Activated T-cell treated with anti-CD3 and anti-CD28 coated beads for 1 hour (primary cell): ENCODE results near the gene CALN1.

ENCODE experiments used
- DNase-seq: peaks from one replicate; pipeline ENCODE4 v3.0.0-alpha.2; 2020; ENCODE audit warnings: low read depth

Gene CALN1

DNA sequence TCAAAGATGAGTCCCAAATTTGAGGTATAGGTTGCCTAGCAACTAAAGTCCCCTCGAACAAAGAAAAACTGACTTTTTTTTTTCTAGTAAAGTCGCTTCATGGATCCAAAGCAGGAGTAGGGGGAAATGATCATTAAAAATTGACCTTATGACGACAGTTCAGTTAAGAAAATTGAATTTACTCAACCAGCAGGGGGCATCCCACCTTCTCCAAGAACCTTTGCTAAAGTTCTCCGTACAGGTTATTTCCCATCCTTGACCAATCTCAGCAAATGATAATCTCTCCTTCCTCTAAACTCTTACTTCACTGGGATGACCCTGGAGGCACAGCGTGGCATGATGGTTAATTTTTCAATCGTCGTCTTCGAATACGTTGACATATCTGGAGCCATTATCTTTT, 228.3 kb downstream of the CALN1 start:
- no peak for DNase-seq

DNA sequence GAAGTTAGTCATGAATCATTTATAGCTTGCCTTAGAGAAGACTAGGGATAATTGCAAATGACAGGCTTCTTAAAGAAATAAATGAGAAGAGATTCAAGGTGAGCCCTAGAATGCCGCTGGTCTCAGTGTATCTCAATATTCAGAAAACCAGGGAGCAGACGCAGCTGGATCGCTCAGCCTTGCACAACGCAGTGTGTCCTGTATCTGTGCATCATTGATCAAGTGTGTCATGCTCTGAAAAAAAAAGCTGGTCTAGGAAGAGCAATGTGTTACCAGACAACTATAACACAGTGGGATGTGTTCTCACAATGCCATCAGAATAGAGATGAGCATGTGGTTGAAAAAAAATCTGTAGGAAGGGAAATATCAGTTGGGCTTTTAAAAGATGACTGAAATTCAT, 230.1 kb downstream of the CALN1 start:
- DNase-seq: no peak

DNA sequence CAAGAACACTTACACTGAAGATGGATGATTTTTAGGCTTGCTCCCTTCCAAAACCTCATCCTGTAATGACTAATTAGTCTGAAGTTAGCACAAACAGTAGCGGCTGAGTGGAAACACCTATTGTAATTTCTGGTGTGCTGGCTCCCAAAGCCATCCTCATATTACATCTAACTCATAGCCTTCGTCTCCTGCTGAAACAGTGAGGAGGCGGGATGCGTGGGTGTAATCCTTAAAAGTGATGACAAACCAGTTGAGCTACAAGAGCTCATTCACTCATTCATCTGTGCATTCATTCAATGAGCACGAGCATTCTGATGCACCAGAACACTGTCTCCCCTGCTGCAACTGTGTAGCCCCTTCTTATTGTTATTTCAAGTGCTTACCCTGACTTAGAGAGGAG, 235.3 kb downstream of the CALN1 start:
- DNase-seq: no peak

DNA sequence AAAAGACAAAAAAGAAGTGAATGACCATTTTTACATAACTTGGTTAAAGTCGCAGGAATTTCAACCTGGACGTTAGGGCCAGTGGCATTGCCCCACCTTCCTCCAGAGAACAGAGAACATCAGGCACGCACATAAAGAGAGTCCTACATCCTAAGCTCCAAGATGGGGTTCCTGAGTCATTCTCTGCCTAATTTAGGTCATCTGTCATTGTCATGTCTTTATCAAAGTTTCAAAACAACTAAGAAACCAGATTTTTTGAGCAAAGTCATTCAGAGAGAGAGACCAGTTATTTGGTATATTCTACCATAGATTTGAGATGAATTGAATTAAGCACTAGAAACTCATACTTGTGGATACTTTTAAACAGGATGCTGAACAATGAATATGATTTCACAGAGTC, 241.7 kb downstream of the CALN1 start:
- DNase-seq: no peak

DNA sequence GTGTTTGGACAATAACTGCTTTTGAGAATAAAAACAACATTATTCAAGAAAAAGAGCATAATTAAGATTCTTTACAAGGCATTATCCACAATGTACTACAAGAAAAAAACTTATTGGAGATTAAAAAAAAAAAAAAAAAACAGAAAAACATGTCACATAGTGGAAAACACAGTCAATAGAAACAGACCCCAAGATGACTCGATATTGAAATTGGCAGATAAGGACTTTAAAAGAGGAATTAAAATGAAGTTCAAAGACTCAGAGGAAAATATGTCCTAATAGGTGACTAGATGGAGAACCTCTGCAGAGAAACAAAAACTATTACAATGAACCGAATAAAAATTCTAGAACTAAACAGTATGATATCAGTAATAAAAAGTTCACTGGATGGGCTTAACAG, 248.9 kb downstream of the CALN1 start:
- no peak for DNase-seq

DNA sequence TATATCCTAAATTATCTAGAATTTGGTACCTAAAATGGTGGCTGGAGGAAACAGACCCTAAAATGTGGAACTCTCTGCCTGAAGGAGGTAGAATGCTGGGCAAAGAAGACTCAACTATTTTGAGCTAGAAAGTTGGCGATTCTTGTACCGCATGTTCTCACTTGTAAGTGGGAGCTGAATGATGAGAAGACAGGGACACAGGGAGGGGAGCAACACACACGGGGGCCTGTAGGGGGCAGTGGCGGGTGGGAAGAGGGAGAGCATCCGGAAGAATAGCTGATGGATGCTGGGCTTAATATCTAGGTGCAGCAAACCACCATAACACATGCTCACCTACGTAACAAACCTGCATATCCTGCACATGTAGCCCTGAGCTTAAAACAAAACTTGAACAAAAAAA, 250.6 kb downstream of the CALN1 start:
- DNase-seq: no peak

DNA sequence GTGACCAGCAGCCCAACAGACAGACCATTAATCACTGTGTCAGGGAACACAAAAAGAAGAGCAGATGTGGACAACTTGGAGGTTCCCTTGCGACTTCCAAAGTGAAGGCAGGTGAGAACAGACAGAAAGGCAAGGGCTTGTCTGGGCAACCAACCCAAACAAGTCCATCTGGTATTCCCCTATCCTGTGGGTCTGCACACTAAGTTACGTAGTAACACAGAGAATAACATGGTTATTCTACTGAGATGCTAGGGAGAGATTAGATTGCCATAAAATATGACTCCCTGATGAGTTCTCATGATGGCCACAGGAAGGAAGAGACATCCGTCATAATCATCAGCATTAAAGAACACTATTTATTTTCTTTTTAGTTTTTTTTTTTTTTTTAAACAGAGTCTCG, 252.2 kb downstream of the CALN1 start:
- no peak for DNase-seq

DNA sequence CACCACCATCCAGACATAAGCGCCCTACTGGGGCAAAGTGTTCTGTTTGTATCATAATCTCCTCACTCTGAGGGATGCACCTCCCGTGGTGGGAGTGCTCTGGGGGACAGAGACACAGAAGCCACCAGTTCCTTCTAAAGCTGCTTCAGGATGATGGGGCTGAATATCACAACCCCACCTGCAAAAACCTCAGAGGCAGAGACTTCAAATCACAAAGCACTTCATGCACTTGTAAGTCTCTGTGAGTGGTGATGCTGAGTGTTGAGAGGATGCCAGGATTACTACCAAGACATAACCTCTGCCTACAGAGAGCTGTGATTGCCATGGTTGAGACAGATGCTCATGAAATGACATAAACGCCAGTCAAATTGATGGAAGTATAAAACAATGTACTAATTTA, 255.5 kb downstream of the CALN1 start:
- no peak for DNase-seq

DNA sequence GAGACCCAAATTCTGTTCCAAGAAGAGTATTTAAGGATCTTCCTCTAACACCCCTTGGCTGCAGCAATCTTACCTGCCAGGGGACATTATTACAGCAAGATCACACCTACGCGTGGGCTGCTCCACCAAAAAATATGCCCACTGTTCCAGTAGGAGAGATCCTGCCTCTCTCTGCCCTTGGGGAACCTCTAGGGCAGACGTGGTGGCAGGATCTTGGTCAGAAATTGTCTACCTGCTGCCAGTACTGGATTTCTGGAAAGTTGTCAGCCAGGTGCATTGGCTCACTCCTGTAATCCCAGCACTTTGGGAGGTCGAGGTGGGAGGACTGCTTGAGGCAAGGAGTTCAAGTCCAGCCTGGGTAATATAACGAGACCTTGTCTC, 259.0 kb downstream of the CALN1 start:
- no peak for DNase-seq

DNA sequence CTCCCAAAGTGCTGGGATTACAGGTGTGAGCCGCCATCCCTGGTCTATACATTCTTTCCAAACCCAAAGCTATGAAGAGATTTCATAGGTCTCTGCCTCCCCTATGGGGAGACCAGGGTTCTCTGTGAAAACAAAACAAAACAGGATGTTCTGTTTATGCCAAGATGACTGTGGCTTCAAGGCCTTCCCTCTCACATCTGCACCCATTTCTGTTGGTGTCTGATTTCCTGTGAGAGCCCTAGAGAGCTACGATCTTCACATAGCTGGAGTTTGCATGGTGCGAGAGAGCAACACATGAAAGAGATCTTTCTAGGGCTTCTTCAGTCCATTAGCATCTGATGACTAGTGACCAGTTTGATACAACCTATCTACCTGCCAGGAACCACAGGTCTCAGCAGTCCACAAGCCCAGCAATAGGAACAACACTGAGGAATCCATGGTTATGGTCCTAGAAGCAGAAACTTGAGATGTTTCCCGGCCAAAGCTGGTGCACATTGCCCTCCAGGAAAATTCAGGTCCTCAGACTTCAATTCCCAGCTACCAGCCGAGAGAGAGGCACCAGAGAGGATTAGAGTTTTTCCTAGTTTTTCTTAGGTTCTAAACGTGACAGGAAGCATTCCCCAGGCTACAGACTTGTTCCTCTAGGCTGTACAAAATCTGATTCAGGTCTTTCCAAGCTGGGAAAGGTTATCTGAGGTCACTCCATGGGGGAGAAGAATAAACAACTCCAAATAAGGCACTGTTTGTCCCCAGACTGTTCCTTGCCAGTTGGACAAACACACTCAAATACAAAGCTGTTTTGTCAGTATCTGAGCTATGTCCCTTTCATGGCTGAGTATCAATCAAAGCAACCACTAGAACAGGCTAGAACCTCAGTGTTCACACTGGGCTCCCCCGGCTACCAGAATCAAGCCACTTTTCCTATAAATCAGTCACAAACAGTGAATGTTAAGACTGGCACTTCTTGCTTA, 259.7 kb downstream of the CALN1 start:
- no peak for DNase-seq

DNA sequence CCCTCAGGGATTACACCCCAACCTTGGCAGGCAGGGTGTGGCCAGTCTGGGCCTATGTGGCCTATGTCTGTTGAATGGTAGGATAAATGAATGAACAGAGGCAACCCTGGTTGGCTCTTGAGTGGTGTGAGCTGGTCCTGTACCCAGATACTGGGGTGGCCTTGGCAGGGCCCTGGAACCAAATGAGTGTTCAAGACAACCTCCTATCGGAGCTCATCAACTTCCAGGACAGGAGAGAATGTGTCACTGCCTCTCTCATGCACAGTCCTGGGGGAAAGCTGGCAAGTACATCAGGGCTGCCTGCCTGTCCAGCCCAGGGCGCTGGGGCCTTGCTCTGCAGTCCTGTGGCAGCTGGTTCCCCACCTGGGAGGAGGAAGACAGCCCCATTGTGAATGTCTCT, 271.6 kb downstream of the CALN1 start:
- DNase-seq: no peak

DNA sequence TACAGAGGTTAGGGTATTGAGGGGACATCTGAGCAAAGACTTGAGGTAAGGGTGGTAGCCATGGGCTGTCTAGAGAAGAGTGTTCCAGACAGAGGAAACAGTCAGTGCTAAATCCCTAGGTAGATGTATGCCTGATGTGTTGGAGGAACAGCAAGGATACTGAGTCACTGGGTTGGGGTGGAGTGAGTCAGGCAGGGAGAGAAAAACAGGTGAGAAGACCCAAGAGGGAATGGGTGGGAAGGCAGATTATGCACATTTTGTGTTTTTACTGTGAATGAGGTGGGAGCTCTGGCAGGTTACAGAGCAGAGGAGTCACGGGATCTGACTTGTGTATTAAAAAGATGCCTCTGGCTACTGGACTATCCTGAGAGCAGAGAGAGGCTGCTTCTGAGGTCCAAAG, 285.0 kb downstream of the CALN1 start:
- DNase-seq: no peak

DNA sequence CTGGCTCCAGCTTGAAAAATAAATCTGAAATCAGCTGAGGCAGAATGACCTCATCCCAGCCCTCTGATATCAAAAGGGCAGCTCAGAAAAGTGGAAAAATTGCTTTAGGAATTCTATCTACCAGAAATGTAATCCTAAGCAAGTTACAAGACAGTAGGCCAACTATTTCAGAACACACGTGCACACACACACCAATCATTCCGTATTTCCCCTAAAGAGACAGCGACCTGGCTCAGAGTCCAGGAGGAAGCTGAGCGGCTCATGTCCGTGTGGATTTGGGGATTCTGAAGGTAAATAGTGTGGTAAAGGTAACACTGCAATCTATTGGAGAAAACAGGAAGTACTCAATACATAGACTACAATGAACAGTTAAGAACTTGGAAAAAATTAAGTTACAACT, 288.2 kb downstream of the CALN1 start:
- no peak for DNase-seq

DNA sequence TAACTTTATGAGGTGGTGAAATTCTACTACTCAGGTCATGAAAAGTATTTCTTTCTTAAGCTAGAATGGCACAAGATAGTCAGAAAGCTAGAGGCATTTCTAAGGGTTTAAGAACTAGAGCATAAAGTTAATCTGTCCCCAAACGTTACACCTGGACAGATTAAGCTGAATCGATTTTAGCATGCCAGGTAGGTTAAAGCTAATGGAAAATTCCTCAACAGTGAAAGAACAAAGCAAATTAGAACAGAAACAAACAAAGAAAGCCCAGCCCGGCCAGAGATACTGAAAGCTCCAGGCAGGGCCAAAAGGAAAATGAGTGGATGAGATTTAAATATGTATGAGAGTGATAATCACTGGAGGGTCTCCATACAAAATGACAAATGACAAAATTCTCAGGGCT, 293.8 kb downstream of the CALN1 start:
- no peak for DNase-seq

DNA sequence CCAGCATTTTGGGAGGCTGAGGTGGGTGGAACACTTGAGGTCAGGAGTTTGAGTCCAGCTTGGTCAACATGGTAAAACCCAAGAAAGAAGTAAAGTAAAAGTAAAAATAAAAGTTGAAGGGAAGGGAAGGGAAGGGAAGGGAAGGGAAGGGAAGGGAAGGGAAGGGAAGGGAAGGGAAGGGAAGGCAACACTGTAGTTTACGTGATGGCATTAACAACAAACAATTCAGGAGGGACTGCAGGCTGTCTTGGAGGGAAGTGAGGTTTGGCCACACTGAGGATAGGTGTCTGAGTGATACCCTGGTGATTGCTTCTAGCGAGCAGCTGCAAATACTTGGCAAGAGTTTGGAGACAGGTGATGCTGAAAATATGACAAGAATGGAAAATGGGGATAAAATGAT, 298.0 kb downstream of the CALN1 start:
- DNase-seq: no peak

DNA sequence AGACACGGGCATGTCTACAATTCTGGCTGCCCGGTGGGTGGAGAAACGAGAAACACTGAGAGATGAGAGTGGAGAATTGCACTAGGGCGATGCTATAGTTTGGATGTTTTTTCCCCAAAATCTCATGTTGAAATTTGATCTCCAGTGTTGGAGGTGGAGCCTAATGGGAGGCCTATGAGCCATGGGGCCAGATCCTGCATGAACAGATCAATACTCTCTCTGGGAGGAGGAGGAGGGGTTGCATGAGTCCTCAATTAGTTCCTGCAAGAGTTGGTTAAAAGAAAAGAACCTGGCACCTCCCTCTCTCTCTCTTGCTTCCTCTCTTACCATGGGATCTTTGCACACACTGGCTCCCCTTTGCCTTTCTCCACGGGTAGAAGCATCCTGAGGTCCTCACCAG, 299.1 kb downstream of the CALN1 start:
- no peak for DNase-seq

DNA sequence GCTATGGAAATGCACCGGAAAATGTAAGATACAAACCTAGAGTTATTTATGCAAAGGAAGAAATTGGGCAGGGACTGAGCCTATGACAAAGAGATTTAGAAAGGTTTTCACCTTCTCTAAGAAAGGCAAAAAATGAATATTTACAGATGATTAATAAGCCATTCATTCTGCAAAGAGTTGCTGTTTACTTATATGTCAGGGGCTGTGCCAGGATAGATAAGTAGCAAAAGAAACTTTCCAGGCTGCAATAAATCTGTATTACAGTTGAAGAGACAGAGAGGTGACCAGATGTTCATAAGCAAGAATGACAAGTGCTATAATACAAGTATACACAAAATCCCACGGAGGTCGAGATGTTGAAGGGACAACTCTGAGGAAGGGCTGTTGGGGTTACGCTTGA, 299.6 kb downstream of the CALN1 start:
- DNase-seq: no peak

DNA sequence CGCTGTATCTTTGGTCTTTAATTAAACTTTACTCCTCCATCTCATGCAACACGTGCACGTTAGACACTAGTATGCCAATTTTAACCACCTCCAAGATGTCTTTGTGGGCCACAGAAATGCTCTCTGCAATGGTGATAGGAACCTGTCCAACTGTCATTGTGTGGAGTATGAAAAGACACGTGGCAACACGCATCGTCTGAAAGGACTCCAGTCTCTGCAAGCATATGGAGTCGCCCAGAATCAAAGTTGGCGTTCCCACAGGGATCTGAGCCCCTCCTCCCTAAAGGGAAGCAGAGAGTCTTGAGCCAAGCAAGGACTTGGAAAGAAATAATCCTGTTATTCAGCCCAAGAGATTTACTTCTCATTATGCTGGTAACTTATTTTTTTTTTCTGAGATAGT, 301.1 kb downstream of the CALN1 start:
- DNase-seq: no peak

DNA sequence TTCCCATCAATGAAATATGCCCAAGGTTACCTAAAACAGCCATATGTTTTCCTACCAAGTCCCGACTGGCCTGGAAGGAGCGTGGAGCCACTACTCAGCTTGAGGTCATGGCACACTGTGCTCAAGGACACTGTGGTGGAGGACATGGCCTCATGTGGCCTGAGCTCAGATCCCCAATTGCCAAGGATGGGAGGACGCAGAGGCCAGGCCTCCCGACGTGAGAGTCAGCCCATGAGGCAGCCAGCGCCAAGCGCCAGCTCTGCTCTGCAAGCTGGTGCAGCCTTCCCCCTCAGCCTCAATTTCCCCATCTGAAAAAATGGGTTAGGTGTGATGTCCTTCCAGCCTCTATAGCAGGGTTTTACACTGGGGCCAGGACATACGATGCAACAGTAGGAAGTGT, 302.6 kb downstream of the CALN1 start:
- DNase-seq: no peak

DNA sequence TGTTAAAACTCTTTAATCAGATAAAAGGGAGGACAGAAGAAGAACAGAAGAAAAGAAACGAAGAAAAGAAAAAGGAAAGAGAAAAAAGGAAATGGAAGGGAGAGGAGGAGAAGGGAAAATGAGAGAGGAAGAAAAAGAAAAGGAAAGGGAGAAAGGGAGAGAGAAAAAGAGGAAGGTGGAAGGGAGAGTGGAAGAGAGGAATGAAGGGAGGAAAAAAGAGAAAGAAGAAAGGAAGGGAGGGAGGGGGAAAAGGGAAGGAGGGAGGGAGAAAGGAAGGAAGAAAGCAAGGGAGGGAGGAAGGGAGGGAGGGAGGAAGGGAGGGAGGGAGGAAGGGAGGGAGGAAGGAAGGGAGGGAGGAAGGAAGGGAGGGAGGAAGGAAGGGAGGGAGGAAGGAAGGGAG, 305.7 kb downstream of the CALN1 start:
- DNase-seq: no peak

DNA sequence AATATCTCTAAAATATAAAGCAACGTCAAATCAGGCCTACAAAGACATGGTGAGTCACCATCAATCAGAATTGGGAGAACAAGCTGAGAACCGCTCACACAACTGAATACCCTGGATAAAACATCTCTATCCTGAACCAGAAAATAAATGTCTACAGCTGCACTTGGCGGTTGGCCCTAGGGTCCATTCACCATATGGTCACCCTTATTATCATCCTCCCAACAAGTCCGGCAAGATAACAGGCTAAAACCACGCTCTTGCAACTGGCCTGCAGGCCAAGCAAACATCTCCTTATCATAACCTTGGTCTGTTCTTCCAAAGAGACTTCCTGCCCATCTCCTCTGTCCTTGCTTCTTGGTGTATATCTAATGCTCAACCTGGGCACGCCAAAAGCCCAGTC, 310.7 kb downstream of the CALN1 start:
- DNase-seq: no peak

DNA sequence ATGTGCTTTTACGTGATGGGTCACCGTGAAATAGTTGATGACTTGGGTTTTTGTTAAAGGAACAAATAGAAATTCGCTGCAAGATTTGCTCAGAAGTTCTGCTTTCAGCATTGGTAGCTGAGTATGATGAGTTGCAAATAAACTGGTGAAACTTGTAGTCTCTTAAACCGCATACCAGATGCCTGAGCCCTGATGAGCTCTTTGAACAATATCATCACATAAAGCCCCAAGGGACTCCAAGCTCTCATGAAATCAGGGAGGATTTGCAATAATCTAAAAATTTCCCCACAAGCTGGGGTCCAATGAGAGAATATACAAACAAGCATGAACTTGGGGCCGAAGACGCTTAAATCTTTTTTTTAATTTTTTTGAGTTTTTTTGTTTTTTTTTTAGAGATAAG, 312.4 kb downstream of the CALN1 start:
- no peak for DNase-seq

DNA sequence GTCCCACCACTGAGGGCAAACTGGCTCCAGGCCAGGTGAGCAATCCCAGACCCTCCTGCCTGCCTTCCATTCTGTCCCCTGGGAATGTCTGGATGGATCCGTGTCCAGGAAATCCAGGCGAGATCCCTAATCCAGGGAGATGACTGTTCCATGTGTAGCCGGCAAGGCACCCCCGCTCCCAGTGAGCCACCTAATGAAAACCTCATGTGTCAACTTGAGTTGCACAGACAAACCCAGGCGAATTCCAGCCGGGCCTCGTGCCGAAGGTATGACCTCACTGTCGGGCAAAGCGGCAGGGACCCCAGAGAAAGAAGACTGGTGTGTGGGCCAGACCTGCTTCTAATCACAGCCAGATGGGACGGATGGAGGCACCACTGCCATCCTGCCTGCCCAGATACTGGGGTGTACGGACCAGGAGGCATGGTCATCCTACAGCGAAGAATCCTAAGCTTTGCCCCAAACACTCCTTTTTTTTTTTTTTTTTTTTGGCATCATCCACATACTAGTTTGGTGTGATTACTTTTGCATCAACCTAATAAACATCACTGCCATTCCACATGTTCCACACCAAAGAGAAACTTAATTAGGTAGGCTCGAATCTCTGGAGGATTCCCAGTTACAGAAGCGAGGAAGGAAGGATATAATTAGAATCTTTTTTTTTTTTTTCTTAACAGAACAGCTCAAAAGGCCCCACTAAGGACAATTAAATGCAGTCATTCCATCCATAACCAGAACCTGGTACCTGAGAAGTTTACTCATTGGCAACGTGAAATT, 313.1 kb downstream of the CALN1 start:
- no peak for DNase-seq

DNA sequence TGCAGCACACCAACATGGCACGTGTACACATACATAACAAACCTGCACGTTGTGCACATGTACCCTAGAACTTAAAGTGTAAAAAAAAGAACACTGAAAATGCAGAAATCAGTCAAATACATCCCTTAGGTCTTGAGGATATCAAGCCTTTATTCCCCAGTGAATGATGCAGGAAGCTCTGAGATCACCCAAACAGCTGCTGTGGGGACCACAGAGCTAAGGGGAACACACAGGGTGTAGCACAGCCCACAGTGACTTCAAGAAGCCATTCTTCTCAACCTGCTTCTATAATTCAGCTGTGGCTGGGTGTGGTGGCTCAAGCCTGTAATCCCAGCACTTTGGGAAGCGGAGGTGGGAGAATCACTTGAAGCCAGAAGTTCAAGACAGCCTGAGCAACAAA, 314.9 kb downstream of the CALN1 start:
- no peak for DNase-seq
